ENCODE measurements around the gene FAM241A.

Gene FAM241A

GRCh38 chr4:112140536-112140935 lies 4.7 kb upstream of the FAM241A start:
- ATAC-seq, result no peak
- TF ChIP-seq BACH2 (CRISPR knock-in tag; IDR thresholded peaks at IDR 0.05; ENCODE audit: borderline replicate concordance), result no peak
- no peak for TF ChIP-seq GLIS3 (CRISPR knock-in tag; IDR thresholded peaks at IDR 0.05)
- TF ChIP-seq ISL1 (CRISPR knock-in tag; IDR thresholded peaks at IDR 0.05), result no peak
- no peak for TF ChIP-seq CSRNP3 (CRISPR knock-in tag; IDR thresholded peaks at IDR 0.05)
- TF ChIP-seq, protein P1, sequence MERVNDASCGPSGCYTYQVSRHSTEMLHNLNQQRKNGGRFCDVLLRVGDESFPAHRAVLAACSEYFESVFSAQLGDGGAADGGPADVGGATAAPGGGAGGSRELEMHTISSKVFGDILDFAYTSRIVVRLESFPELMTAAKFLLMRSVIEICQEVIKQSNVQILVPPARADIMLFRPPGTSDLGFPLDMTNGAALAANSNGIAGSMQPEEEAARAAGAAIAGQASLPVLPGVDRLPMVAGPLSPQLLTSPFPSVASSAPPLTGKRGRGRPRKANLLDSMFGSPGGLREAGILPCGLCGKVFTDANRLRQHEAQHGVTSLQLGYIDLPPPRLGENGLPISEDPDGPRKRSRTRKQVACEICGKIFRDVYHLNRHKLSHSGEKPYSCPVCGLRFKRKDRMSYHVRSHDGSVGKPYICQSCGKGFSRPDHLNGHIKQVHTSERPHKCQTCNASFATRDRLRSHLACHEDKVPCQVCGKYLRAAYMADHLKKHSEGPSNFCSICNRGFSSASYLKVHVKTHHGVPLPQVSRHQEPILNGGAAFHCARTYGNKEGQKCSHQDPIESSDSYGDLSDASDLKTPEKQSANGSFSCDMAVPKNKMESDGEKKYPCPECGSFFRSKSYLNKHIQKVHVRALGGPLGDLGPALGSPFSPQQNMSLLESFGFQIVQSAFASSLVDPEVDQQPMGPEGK (CRISPR knock-in tag; IDR thresholded peaks at IDR 0.05; ENCODE audit: borderline replicate concordance), result no peak
- TF ChIP-seq ZFP3 (CRISPR knock-in tag; IDR thresholded peaks at IDR 0.05), result no peak

- ATAC-seq, result no peak
- TF ChIP-seq BACH2 (CRISPR knock-in tag; IDR thresholded peaks at IDR 0.05; ENCODE audit: borderline replicate concordance) (no peak), SNAI2 (CRISPR knock-in tag; IDR thresholded peaks at IDR 0.05) (no peak), ZFP30 (CRISPR knock-in tag; IDR thresholded peaks at IDR 0.05) (no peak), ARNTL (CRISPR knock-in tag; IDR thresholded peaks at IDR 0.05; ENCODE audit: borderline replicate concordance, low read depth) (no peak)
- TF ChIP-seq, protein P2, sequence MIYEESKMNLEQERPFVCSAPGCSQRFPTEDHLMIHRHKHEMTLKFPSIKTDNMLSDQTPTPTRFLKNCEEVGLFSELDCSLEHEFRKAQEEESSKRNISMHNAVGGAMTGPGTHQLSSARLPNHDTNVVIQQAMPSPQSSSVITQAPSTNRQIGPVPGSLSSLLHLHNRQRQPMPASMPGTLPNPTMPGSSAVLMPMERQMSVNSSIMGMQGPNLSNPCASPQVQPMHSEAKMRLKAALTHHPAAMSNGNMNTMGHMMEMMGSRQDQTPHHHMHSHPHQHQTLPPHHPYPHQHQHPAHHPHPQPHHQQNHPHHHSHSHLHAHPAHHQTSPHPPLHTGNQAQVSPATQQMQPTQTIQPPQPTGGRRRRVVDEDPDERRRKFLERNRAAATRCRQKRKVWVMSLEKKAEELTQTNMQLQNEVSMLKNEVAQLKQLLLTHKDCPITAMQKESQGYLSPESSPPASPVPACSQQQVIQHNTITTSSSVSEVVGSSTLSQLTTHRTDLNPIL (CRISPR knock-in tag; IDR thresholded peaks at IDR 0.05; ENCODE audit: low read depth), result no peak
- TF ChIP-seq, protein P3, sequence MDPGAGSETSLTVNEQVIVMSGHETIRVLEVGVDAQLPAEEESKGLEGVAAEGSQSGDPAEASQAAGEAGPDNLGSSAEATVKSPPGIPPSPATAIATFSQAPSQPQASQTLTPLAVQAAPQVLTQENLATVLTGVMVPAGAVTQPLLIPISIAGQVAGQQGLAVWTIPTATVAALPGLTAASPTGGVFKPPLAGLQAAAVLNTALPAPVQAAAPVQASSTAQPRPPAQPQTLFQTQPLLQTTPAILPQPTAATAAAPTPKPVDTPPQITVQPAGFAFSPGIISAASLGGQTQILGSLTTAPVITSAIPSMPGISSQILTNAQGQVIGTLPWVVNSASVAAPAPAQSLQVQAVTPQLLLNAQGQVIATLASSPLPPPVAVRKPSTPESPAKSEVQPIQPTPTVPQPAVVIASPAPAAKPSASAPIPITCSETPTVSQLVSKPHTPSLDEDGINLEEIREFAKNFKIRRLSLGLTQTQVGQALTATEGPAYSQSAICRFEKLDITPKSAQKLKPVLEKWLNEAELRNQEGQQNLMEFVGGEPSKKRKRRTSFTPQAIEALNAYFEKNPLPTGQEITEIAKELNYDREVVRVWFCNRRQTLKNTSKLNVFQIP (CRISPR knock-in tag; IDR thresholded peaks at IDR 0.05; ENCODE audit: borderline replicate concordance, low read depth), result no peak
Observed at GRCh38 chr4:112141366-112142138, 3.7 kb upstream of the FAM241A start.

- no peak for ATAC-seq
- TF ChIP-seq BACH2 (CRISPR knock-in tag; IDR thresholded peaks at IDR 0.05; ENCODE audit: borderline replicate concordance) (no peak), ZNF8 (CRISPR knock-in tag; IDR thresholded peaks at IDR 0.05) (no peak), GLIS3 (CRISPR knock-in tag; IDR thresholded peaks at IDR 0.05) (no peak), CSDC2 (CRISPR knock-in tag; IDR thresholded peaks at IDR 0.05) (no peak), ZFP30 (CRISPR knock-in tag; IDR thresholded peaks at IDR 0.05) (no peak), PPARA (CRISPR knock-in tag; IDR thresholded peaks at IDR 0.05; ENCODE audit: borderline replicate concordance) (no peak), ARNTL (CRISPR knock-in tag; IDR thresholded peaks at IDR 0.05; ENCODE audit: borderline replicate concordance, low read depth) (no peak), OSR1 (CRISPR knock-in tag; IDR thresholded peaks at IDR 0.05) (no peak), SNAI2 (CRISPR knock-in tag; IDR thresholded peaks at IDR 0.05) (no peak), ESRRG (CRISPR knock-in tag; IDR thresholded peaks at IDR 0.05) (no peak), ISL1 (CRISPR knock-in tag; IDR thresholded peaks at IDR 0.05) (no peak), TSHZ2 (CRISPR knock-in tag; IDR thresholded peaks at IDR 0.05) (no peak), ZNF70 (CRISPR knock-in tag; IDR thresholded peaks at IDR 0.05) (no peak), ZFP3 (CRISPR knock-in tag; IDR thresholded peaks at IDR 0.05) (no peak), RARB (CRISPR knock-in tag; IDR thresholded peaks at IDR 0.05) (no peak), CSRNP3 (CRISPR knock-in tag; IDR thresholded peaks at IDR 0.05) (no peak), ZC3H10 (CRISPR knock-in tag; IDR thresholded peaks at IDR 0.05) (no peak)
- TF ChIP-seq, protein P2 (CRISPR knock-in tag; IDR thresholded peaks at IDR 0.05; ENCODE audit: low read depth), result no peak
Observed at GRCh38 chr4:112142182-112142581, 3.1 kb upstream of the FAM241A start.

Measured in SK-N-SH treated with all-trans-retinoic acid at 6 μM for 48 hours (cell line).